NCI-H2029 treated with DMSO at 0.1 percent for 48 hours (cell line): ENCODE measurements around the gene PLVAP.
A peak's percentile ranks its signal among the peaks of the same experiment; 100 is the strongest.

Experiments used
- DNase-seq: peaks from one replicate; lab custom pipeline; 2025; lab: John Stamatoyannopoulos, UW

The PLVAP gene

GRCh38 chr19:17376935-17377600 is at the start of gene PLVAP:
PLVAP (minus strand) TSS chr19:17377342; CDS start chr19:17377288, 54 bp downstream.
- no peak for DNase-seq

GRCh38 chr19:17424743-17425365 is 47.7 kb upstream of the PLVAP start:
- no peak for DNase-seq

GRCh38 chr19:17423429-17424208 is 46.5 kb upstream of the PLVAP start:
- DNase-seq = no peak

- no peak for DNase-seq
Measured at GRCh38 chr19:17421942-17422341, 44.8 kb upstream of the PLVAP start.

- no peak for DNase-seq
Measured at GRCh38 chr19:17420475-17420924, 43.4 kb upstream of the PLVAP start.

- peak; percentile 88 for DNase-seq
Measured at GRCh38 chr19:17419621-17420474, 42.7 kb upstream of the PLVAP start, which contains the start of gene MVB12A. MVB12A (plus strand) TSS chr19:17420047; CDS start chr19:17420136, 89 bp downstream.

GRCh38 chr19:17419154-17419620 is 42.0 kb upstream of the PLVAP start:
- no peak for DNase-seq

GRCh38 chr19:17418710-17419109 is 41.6 kb upstream of the PLVAP start:
- no peak for DNase-seq

- DNase-seq = no peak
Measured at GRCh38 chr19:17415121-17415520, 38.0 kb upstream of the PLVAP start.

GRCh38 chr19:17414097-17414496 is 37.0 kb upstream of the PLVAP start:
- DNase-seq = no peak

GRCh38 chr19:17411801-17412200 is 34.7 kb upstream of the PLVAP start:
- DNase-seq = no peak

- DNase-seq = no peak
Measured at GRCh38 chr19:17409990-17410389, 32.8 kb upstream of the PLVAP start.

GRCh38 chr19:17406887-17407196 is 29.7 kb upstream of the PLVAP start:
- DNase-seq = no peak

- DNase-seq = no peak
Measured at GRCh38 chr19:17406046-17406886, 29.1 kb upstream of the PLVAP start.

GRCh38 chr19:17405250-17406045 is 28.3 kb upstream of the PLVAP start, which contains the start of gene BST2:
BST2 (minus strand) TSS chr19:17405630; CDS start chr19:17405575, 55 bp downstream.
- no peak for DNase-seq

GRCh38 chr19:17404621-17405249 is 27.6 kb upstream of the PLVAP start:
- no peak for DNase-seq

- no peak for DNase-seq
Measured at GRCh38 chr19:17404015-17404414, 26.9 kb upstream of the PLVAP start.

- no peak for DNase-seq
Measured at GRCh38 chr19:17402982-17403855, 26.1 kb upstream of the PLVAP start.

- no peak for DNase-seq
Measured at GRCh38 chr19:17401628-17402027, 24.5 kb upstream of the PLVAP start.
